Measurements from ENCODE around the gene CUBN.

GRCh38 chr10:16927546-16927945 is 202.1 kb downstream of the CUBN start:
- no peak for TF ChIP-seq EZH2 (IDR thresholded peaks at IDR 0.05; ENCODE audit: insufficient read depth, poor library complexity, severe bottlenecking)
- TF ChIP-seq EZH2phosphoT487 (IDR thresholded peaks at IDR 0.05; ENCODE audit: insufficient read depth, low read depth), result no peak
